ENCODE data around the gene SESN1. TPM values are rescaled to one million over a fixed set of nuclear protein-coding genes. Genes with fewer than 3 reads are reported as not detected.

SESN1 gene
- total and polyA plus RNA-seq, 10 donors = 26.8 to 115 (median 59.6) TPM

DNA sequence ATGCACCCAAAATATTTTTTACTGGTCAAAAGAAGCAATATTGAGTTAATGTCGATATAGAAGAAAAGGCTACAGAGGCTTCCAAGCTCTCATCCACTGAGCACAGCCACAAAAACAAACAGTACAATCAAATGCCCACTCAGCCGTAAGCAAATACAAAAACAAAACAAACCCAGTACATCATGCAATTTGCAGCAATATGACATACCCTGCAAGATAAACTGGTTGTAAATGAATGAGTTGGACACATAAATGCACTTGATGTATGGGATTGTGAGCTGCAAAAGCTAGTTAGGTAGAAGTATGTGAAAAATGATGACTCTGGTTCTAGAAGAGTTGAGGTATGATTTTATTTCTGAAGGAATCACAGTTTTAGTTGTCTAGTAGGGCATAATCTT is 83.9 kb downstream of the SESN1 start:
- Histone ChIP-seq H3K27ac (peak overlapping the region; percentile 91 to 97 (median 94)), H3K27me3 (replicated peaks in 1 of 7) (no peaks in the 10 kb centered on the region), H3K4me1 (peaks cover 24 to 92% (median 78%) of the 10 kb centered on the region in 6 donors), H3K36me3 (no peaks in the 10 kb centered on the region), H3K9me3 (no peaks in the 10 kb centered on the region), H3K4me3 (peak overlapping the region in 2 of 8 donors; percentile 74 to 80)
- 77 to 87% (median 84%) methylated on average over 2 of the region's 2 CpGs for WGBS, 5 donors
- TF ChIP-seq, protein P1, sequence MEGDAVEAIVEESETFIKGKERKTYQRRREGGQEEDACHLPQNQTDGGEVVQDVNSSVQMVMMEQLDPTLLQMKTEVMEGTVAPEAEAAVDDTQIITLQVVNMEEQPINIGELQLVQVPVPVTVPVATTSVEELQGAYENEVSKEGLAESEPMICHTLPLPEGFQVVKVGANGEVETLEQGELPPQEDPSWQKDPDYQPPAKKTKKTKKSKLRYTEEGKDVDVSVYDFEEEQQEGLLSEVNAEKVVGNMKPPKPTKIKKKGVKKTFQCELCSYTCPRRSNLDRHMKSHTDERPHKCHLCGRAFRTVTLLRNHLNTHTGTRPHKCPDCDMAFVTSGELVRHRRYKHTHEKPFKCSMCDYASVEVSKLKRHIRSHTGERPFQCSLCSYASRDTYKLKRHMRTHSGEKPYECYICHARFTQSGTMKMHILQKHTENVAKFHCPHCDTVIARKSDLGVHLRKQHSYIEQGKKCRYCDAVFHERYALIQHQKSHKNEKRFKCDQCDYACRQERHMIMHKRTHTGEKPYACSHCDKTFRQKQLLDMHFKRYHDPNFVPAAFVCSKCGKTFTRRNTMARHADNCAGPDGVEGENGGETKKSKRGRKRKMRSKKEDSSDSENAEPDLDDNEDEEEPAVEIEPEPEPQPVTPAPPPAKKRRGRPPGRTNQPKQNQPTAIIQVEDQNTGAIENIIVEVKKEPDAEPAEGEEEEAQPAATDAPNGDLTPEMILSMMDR (IDR thresholded peaks at IDR 0.05 in 8 of 11, conservative IDR thresholded peaks at IDR 0.05 in 3 of 11) = no peak
- no peak for TF ChIP-seq POLR2AphosphoS5 (IDR thresholded peaks at IDR 0.05)
- TF ChIP-seq POLR2A (IDR thresholded peaks at IDR 0.05) = no peak
- intact Hi-C loops (cut with DNase I; ENCODE audit: low total_unique reads) = no loop called here
- DNase-seq = no peak

DNA sequence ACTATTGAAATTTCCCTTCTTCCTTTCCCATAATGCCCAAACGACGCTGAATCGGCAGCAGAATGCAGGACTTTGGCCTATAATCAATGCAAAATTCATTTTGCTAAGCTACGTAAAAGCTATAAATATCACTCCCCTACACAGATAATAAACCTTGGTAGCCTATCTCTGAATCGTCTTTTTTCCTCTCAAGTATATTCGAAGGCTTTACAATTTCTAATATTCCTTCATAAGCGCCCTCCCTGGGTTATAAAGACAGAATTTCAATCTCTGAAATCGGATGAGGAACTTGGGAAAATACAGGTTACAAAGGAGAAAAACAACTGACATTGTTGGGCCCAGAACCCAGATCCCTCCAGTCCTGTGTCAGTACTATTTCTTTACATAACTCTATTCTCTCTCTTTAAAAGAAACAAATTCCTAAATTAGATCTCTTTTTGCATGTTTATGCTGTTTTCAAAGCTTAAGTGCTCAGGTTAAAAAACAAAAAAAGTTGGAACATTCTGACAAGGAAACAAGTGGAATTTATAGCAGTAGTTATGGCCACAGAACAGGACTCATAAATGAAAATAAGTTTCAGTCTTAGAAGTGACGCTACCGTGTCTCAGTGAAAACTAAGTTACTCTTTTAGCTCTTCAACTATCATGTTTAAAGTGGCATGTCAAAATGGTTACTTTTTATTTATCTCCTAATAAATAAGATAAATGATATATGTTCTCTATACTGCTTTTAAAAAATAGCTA is 84.5 kb downstream of the SESN1 start:
- intact Hi-C loops (cut with DNase I; ENCODE audit: low total_unique reads) = loop anchor here (5.0 kb wide), 1 partner anchor 42 kb away; no protein-coding TSS in a partner anchor

DNA sequence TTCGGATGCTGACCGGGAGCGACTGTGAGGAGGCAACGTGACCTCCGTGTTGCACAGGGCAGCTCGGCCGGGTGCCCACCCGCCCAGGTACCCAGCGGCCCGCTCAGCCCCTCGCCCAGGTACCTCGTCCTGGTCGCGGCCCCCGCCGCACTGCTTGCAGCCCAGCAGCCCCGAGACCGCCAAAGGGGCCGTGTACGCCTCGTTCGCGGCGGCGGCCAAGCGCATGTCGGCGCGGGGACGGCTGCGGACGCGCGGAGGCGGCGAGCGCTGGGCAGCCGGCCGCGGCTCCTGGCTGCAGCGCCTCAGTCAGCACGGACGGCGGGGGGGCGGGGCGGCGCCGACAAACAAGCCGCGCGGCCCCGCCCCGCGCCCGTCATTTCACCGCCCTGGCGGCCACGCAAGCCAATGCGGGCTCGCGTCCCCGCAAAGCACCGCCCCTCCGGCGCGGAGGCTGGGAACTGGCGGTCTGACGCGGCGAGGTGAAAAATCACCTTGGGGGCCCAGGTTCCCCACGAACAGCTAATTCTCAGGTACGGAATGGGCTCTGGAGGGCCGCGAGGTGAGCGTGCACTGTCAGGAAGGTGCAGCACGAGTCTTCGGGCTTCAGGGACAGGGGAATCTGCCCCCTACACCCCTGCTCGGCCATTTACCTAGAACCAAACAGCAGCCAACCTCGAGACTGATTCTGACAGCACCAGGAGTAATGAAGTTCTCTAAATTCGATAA is 85.2 kb downstream of the SESN1 start:
- intact Hi-C loops (cut with DNase I; ENCODE audit: low total_unique reads) = loop anchor here (5.0 kb wide), 1 partner anchor 43 kb away; no protein-coding TSS in a partner anchor
- no peaks in the 10 kb centered on the region for H3K27me3 ChIP-seq (replicated peaks in 1 of 7)
- H3K9me3 ChIP-seq = no peaks in the 10 kb centered on the region
- peak overlapping the region; percentile 91 to 97 (median 94) for H3K27ac ChIP-seq
- DNase-seq = peak; percentile 99
- peak overlapping the region; percentile 62 to 87 (median 74) for H3K4me3 ChIP-seq
- TF ChIP-seq, protein P1 (IDR thresholded peaks at IDR 0.05 in 8 of 11, conservative IDR thresholded peaks at IDR 0.05 in 3 of 11) = peak in 10 of 11 experiments; percentile 51 to 75 (median 65)
- TF ChIP-seq POLR2A (IDR thresholded peaks at IDR 0.05) (peak; percentile 64 to 86 (median 71)), POLR2AphosphoS5 (IDR thresholded peaks at IDR 0.05) (peak; percentile 96 to 98 (median 97))
- peaks cover 21 to 92% (median 80%) of the 10 kb centered on the region in 6 donors for H3K4me1 ChIP-seq
- H3K36me3 ChIP-seq = no peaks in the 10 kb centered on the region
- 0% methylated on average over 29 to 80 of the region's 80 CpGs for WGBS, 5 donors

More for the DNA sequence above, 84.5 kb downstream of the SESN1 start:
- DNase-seq = no peak
- Histone ChIP-seq H3K27ac (peak overlapping the region; percentile 91 to 97 (median 94)), H3K27me3 (replicated peaks in 1 of 7) (no peaks in the 10 kb centered on the region), H3K4me1 (peaks cover 24 to 92% (median 80%) of the 10 kb centered on the region in 6 donors), H3K36me3 (no peaks in the 10 kb centered on the region), H3K4me3 (peak overlapping the region; percentile 62 to 87 (median 74)), H3K9me3 (no peaks in the 10 kb centered on the region)
- 7 to 15% (median 11%) methylated on average over 10 of the region's 10 CpGs for WGBS, 5 donors
- TF ChIP-seq, protein P1 (IDR thresholded peaks at IDR 0.05 in 8 of 11, conservative IDR thresholded peaks at IDR 0.05 in 3 of 11) = no peak
- TF ChIP-seq POLR2A (IDR thresholded peaks at IDR 0.05) (no peak), POLR2AphosphoS5 (IDR thresholded peaks at IDR 0.05) (no peak)
